ENCODE results near the gene SAMD4A.
"Not testable (repeated sequence)": the region's sequence is repeated elsewhere in the genome, so short reads cannot be mapped to it uniquely, and the experiment has no call there.

The SAMD4A gene

DNA sequence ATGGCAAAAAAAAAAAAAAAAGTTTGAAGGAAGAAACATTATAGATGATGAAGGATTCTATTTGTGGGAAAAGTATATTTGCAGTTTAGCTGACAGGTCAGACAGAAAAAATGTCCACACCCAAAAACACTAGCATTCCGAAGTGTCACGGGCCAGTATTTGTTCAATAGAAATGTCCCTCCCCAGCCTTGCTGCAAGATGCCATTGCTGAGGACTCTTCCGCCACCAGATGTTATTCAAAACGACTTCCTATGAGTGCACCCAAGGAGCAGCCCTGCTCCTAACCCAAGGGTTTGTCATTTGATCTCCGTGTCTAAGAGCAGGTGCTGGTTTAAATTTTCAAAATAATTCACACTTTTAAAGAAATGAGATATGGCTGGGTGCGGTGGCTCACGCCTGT lies 172.6 kb downstream of the SAMD4A start:
- no peak overlapping the region for H3K27ac ChIP-seq
- TF ChIP-seq, protein P1, sequence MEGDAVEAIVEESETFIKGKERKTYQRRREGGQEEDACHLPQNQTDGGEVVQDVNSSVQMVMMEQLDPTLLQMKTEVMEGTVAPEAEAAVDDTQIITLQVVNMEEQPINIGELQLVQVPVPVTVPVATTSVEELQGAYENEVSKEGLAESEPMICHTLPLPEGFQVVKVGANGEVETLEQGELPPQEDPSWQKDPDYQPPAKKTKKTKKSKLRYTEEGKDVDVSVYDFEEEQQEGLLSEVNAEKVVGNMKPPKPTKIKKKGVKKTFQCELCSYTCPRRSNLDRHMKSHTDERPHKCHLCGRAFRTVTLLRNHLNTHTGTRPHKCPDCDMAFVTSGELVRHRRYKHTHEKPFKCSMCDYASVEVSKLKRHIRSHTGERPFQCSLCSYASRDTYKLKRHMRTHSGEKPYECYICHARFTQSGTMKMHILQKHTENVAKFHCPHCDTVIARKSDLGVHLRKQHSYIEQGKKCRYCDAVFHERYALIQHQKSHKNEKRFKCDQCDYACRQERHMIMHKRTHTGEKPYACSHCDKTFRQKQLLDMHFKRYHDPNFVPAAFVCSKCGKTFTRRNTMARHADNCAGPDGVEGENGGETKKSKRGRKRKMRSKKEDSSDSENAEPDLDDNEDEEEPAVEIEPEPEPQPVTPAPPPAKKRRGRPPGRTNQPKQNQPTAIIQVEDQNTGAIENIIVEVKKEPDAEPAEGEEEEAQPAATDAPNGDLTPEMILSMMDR (conservative IDR thresholded peaks at IDR 0.05) = no peak
- TF ChIP-seq ZFX (IDR thresholded peaks at IDR 0.05) = no peak

DNA sequence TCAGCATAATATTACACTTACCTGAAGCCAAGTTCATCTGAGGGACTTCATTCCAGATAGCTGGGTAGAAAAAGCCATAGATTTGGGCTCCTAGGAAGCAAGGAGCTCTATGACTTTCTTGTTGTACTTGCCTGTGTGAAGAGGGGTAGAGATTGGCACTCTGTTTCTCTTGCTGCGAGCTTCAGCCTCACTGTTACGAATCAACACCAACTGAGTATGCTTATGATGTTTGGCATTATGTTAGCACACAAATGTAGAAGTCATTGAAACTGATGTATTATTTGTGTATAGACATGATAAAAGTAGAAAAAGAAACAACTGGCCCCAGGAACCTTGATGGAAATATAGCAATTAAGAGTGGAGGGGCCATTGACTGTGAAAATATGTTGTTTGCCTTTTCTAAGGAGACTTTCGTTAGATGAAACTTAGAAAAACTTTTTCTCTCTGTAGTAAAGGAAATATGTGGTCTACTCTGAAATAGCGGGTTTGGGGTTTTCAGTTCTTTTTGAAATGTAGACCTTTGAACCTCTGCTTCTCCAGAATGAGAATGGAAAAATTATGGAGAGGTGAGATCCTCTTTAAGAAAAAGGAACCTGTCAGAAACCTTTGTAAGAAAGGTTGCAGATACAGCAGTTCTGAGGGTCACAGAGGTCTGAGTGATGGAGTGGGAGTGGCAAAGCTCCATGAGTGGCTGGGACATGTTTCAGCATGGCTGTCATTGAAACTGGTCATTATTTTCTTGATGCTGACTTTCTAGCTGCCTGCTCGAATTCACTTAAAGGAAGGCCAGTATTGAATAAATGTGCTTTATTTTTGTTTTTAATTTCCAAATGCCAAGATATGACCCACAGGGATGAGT lies 175.8 kb downstream of the SAMD4A start:
- TF ChIP-seq ZFX (IDR thresholded peaks at IDR 0.05) = no peak
- TF ChIP-seq, protein P1 (conservative IDR thresholded peaks at IDR 0.05) = no peak
- H3K27ac ChIP-seq = no peak overlapping the region

DNA sequence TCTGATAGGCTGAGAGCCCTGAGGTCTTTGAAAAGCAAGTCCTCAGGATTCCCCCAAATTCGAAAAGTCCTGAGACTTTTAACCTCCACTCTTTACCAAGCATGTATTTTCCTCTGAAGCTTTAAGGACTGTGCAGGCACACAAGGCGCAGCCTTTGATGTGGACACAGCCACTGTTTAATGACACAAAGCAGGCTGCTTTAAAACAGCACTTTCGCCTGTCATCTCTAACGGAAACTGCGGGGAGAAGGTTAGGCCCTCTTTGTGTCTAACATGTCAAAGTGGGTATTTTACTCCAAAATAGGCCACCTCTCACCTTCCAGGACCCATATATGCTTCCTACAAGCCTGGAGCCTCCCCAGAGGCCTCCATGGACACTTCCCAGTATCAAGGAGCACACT lies 176.5 kb downstream of the SAMD4A start:
- H3K27ac ChIP-seq = no peak overlapping the region
- TF ChIP-seq, protein P1 (conservative IDR thresholded peaks at IDR 0.05) = no peak

DNA sequence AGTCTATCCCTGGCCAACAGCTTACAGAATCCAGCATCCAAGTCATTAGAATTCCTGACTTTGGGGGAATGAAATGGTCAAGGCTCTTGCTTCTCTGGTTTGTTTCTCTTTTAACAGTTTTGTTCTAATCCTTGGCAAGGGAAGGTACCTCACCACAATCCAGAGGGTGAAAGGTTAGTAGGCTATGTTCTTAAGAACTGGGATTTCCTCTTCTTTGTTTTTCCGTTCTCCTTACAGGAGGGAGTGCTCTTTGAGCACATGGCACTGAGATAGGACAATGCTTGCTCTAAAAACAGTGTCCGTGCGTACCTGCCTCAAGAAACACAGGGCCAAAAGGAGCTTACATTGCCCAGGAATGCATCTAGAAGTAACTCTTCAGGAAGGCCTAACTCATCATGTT lies 179.1 kb downstream of the SAMD4A start:
- TF ChIP-seq, protein P1 (conservative IDR thresholded peaks at IDR 0.05) = no peak
- no peak for TF ChIP-seq ZFX (IDR thresholded peaks at IDR 0.05)
- no peak overlapping the region for H3K27ac ChIP-seq

DNA sequence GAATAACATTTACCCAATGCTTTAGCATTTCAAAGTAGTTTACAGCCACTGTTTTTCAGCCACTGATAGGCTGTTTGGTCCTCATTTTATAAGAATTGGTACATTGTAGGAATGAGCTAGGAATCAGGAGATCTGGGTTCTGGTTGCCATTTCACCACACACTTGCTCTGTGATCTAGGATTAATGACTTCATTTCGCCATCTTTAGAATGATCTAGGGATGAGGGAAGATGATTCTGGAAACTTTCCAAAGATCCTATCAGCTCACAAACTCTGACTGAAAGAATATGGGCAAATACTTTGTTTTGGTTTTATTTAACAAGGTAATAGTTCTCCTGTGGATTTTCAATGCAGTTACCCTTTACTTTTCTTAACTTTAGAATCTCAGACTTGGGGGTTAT lies 180.7 kb downstream of the SAMD4A start:
- TF ChIP-seq, protein P1 (conservative IDR thresholded peaks at IDR 0.05) = no peak
- TF ChIP-seq ZFX (IDR thresholded peaks at IDR 0.05) = no peak
- no peak overlapping the region for H3K27ac ChIP-seq

DNA sequence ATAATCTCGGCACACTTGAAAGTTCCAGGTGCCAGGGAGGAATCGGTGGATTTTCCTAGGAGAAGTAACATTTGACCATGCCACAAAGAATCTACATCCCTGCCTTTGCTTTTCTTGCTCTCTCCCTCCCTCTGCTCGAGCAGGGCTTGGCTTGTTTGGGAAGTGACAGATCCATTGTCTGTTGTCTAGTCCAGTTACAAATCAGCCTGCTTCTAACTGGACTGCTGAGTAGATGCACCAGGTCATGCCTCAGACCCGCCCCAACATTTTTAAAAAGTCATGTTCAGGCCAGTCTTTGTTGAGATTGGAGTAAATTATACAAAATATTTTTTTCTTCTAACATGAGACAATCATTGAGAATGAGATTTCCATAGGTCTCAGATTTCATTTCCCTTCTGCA lies 182.3 kb downstream of the SAMD4A start:
- TF ChIP-seq, protein P1 (conservative IDR thresholded peaks at IDR 0.05) = no peak
- no peak for TF ChIP-seq ZFX (IDR thresholded peaks at IDR 0.05)
- no peak overlapping the region for H3K27ac ChIP-seq

DNA sequence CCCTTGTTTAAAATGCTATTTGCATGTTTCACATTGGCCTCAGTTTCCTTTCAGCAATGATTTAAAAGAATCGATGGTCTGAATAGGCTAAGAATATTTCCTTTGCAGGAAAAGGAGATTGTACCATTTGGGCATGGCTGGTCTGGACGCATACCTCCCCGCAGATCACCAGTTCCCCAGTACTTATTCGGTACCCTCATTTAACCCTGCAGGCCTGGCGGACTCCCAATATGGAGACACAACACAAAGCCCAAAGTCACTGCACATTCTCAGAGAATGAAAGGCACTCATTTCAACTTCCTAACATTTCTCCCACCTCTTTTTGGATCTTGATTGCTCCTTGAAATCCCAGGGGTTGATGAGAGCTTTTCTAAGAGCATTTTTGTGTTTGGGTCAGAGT lies 182.8 kb downstream of the SAMD4A start:
- H3K27ac ChIP-seq = no peak overlapping the region
- TF ChIP-seq, protein P1 (conservative IDR thresholded peaks at IDR 0.05) = no peak
- TF ChIP-seq ZFX (IDR thresholded peaks at IDR 0.05) = no peak

DNA sequence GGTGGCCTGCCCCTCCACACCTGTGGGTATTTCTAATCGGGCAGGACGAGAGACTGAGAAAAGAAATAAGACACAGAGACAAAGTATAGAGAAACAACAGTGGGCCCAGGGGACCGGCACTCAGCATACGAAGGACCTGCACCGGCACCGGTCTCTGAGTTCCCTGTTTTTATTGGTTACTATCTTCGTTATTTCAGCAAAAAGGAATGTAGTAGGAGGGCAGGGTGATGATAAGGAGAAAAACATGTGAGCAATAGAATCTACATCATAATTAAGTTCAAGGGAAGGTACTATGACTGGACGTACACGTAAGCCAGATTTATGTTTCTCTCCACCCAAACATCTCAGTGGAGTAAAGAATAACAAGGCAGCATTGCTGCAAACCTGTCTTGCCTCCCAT lies 185.7 kb downstream of the SAMD4A start:
- H3K27ac ChIP-seq = not testable (repeated sequence)

DNA sequence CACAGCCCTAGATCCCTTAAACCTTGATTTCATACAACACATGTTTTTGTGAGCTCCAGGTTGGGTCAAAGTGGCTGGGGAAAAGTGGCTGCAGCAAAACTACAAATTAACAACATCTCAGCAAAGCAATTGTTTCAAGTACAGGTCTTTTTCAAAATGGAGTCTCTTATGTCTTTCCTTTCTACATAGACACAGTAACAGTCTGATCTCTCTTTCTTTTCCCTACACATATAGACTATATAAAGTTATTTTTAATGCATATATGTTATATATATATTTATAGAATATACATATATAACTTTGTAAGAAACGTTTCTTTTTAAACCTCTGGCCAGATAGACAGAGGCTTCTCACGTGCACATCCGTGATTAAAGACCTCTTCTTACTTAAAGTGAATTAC lies 186.5 kb downstream of the SAMD4A start:
- H3K27ac ChIP-seq = not testable (repeated sequence)

Measured in C4-2B (cell line).